GM12891 (cell line): ENCODE measurements around the gene KCNH1.

Source experiments
- POLR2A ChIP-seq: IDR thresholded peaks from 2 replicates; pipeline ENCODE4 v1.6.1; 2011; ENCODE audit warnings: low read depth, low read length, control low read depth
- POLR2AphosphoS5 ChIP-seq: IDR thresholded peaks from 2 replicates; pipeline ENCODE4 v1.6.1; 2011; ENCODE audit warnings: low read depth, low read length, control low read depth
- SPI1 ChIP-seq: IDR thresholded peaks from 2 replicates; pipeline ENCODE4 v1.6.1; 2011; ENCODE audit warnings: low read depth, low read length, control low read depth
- TAF1 ChIP-seq: IDR thresholded peaks from 2 replicates; pipeline ENCODE4 v1.6.1; 2011; ENCODE audit warnings: low read depth, low read length, control low read depth

DNA sequence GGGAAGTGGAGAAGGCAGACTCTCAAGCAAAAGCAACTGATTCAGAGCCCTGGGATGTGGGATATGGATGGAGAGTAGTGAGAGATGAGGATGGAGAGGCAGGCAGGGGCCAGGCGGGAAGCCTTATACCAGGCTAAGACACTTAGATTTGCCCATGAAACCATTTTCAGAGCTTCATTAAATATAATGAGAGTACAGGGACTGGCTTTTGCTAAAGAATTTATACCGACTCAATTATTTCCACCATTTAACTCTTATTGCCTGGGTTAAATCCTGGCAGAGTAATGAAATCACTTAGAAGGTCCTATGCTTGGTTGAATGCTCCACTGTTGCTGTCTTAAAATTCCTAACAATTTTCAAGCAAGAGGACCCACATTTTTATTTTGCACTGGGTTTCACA lies 311.7 kb downstream of the KCNH1 start:
- TF ChIP-seq POLR2A (no peak), POLR2AphosphoS5 (no peak), TAF1 (no peak), SPI1 (no peak)
